ENCODE measurements around the gene LINGO4. TPM values are rescaled to one million over a fixed set of nuclear protein-coding genes. Genes with fewer than 3 reads are reported as not detected.
A peak's percentile ranks its signal among the peaks of the same experiment; 100 is the strongest.

Gene LINGO4
- total and polyA plus RNA-seq, 2 of the 13 experiments (the other 11 are each of a cell fraction or from before 2014, with no cell fraction given): 0.02 to 0.05 TPM

- TF ChIP-seq, protein P1, sequence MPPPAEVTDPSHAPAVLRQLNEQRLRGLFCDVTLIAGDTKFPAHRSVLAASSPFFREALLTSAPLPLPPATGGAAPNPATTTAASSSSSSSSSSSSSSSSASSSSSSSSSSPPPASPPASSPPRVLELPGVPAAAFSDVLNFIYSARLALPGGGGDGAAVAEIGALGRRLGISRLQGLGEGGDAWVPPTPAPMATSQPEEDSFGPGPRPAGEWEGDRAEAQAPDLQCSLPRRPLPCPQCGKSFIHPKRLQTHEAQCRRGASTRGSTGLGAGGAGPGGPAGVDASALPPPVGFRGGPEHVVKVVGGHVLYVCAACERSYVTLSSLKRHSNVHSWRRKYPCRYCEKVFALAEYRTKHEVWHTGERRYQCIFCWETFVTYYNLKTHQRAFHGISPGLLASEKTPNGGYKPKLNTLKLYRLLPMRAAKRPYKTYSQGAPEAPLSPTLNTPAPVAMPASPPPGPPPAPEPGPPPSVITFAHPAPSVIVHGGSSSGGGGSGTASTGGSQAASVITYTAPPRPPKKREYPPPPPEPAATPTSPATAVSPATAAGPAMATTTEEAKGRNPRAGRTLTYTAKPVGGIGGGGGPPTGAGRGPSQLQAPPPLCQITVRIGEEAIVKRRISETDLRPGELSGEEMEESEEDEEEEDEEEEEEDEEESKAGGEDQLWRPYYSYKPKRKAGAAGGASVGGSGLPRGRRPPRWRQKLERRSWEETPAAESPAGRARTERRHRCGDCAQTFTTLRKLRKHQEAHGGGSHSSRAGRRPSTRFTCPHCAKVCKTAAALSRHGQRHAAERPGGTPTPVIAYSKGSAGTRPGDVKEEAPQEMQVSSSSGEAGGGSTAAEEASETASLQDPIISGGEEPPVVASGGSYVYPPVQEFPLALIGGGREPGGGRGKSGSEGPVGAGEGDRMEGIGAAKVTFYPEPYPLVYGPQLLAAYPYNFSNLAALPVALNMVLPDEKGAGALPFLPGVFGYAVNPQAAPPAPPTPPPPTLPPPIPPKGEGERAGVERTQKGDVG (CRISPR knock-in tag; IDR thresholded peaks at IDR 0.05; ENCODE audit: borderline replicate concordance): no peak
- TF ChIP-seq PPARG (CRISPR knock-in tag; conservative IDR thresholded peaks at IDR 0.05): 0 out of 2 replicates have a peak, but pooled peaks have one; percentile 13
- peak; percentile 91 for TF ChIP-seq ZNF781 (CRISPR knock-in tag; IDR thresholded peaks at IDR 0.05; ENCODE audit: borderline replicate concordance, not compliant biosample characterization)
- peak in 1 of 2 experiments; percentile 66; a peak in 1 of 4 replicates for TF ChIP-seq KLF16 (CRISPR knock-in tag; IDR thresholded peaks at IDR 0.05)
- no peak for TF ChIP-seq ATF1 (CRISPR knock-in tag; IDR thresholded peaks at IDR 0.05)
- TF ChIP-seq ZBTB2 (CRISPR knock-in tag; IDR thresholded peaks at IDR 0.05; ENCODE audit: low read depth): no peak; the same call in 1 of the 2 replicates
- TF ChIP-seq ZBTB14 (CRISPR knock-in tag; IDR thresholded peaks at IDR 0.05): no peak
- TF ChIP-seq SAFB2 (CRISPR knock-in tag; IDR thresholded peaks at IDR 0.05; ENCODE audit: borderline replicate concordance, low read depth): peak; percentile 87
- TF ChIP-seq GFI1 (CRISPR knock-in tag; IDR thresholded peaks at IDR 0.05; ENCODE audit: borderline replicate concordance): no peak; the same call in 1 of the 2 replicates
- no peak for TF ChIP-seq ZNF251 (CRISPR knock-in tag; IDR thresholded peaks at IDR 0.05)
- no peak for TF ChIP-seq GLMP (CRISPR knock-in tag; IDR thresholded peaks at IDR 0.05; ENCODE audit: borderline replicate concordance)
- peak; percentile 90 for TF ChIP-seq ZFY (CRISPR knock-in tag; IDR thresholded peaks at IDR 0.05)
- no peak for TF ChIP-seq SMARCC2 (IDR thresholded peaks at IDR 0.05)
- TF ChIP-seq ZNF280B (CRISPR knock-in tag; IDR thresholded peaks at IDR 0.05; ENCODE audit: borderline replicate concordance): no peak
Measured at GRCh38 chr1:151762941-151763921, 42.0 kb downstream of the LINGO4 start, which contains the start of gene MRPL9 (continued).

All from HepG2 (cell line).